ENCODE results near the gene SPIN1.

DNA sequence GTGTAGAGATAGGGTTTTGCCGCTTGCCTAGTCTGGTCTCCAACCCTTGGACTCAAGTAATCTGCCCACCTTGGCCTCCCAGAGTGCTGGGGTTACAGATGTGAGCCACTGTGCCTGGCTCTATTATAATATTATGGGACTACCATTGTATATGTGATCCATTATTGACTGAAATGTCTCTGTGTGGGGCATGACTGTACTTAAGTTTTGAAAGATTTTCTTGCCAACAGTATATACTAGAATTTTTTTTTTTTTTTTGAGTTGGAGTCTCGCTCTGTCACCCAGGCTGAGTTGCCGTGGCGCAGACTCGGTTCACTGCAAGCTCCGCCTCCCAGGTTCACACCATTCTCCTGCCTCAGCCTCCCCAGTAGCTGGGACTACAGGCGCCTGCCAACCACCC, 17.8 kb downstream of the SPIN1 start:
- TF ChIP-seq CTCF (IDR thresholded peaks at IDR 0.05) (no peak), POLR2A (IDR thresholded peaks at IDR 0.05) (no peak)

Data from tibial nerve (tissue), 3 donors.